Posterior vena cava (tissue), 2 donors: ENCODE data around the gene H2BK1. TPM values are rescaled to one million over a fixed set of nuclear protein-coding genes. Genes with fewer than 3 reads are reported as not detected.

Experiments used
- DNase-seq: peaks from one replicate; pipeline ENCODE4 v3.0.0-alpha.2; 2020; ENCODE audit warnings: low spot score
- intact Hi-C, 2 donors: fragments of 100-400 bp; cut with DNase I; formaldehyde crosslinking; loops; one replicate each; pipeline versions ENCODE4 v1.14.1 to v1.14.2; 2022 to 2023
- total RNA-seq, 2 donors: library from RNA; stranded (reverse); fragmentation: NEBNext Ultra II Directional; extraction: Animal tissue kit (Norgen Biotek cat#: 25700); gene quantifications; one replicate each; pipeline ENCODE4 v1.2.1, GENCODE V29; 2021
- donor health status: DM: yes; HTN: yes; CAD: no.
- donor health status: DM: yes; HTN: yes; CAD: no.

Gene H2BK1
- total RNA-seq, 2 donors from 2014 or later: 1.1 TPM; not detected in 1

DNA sequence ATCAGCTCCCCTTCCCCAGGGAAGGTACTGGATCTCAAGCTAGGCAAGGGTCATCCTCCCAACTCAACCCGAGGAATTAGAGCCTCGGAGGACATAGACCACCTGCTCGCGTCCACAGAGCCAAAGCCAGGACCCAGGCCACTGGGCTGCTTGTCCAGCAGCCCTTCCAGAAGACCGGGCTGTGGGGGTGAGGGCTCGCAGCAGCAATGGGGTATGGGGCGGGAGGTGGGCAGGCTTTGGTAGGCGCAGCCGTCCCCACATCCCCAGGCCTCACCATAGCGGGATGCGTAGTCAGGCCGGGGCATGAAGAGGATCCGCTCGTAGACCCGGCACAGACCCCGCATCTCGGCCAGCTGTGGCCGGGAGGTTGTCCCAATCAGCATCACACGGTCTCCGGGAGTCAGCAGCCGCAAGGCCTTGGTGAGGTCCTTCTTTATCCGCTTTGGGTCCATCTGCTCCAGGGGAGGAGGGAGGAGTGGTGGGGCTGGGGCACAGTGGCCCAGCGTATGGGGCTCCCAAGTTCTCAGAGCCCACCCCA lies 18.2 kb downstream of the H2BK1 start:
- intact Hi-C loops: loop anchor here in 1 of 2 donors (2.0 kb wide), 1 partner anchor 241 kb away; no protein-coding TSS in a partner anchor
- DNase-seq: no peak

DNA sequence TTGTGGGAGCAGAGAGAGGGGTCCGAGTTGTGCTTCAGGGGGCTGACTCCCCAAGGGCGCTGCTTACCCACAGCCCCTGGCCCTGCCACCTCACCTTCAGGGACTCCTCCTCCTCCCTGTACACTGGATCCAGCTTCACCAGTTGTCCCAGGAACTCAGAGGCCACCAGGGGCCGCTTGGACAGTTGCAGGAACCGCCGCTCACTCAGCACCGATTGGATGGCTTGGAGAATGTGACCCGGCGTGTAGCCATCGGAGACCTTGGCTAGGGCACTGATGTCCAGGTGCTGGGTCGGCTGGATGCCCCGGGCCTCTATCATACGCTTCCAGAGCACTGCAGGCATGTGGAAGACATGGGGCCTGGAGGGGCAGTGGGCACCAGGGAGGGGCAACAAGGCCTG lies 18.7 kb downstream of the H2BK1 start:
- intact Hi-C loops: no loop called here
- no peak for DNase-seq

DNA sequence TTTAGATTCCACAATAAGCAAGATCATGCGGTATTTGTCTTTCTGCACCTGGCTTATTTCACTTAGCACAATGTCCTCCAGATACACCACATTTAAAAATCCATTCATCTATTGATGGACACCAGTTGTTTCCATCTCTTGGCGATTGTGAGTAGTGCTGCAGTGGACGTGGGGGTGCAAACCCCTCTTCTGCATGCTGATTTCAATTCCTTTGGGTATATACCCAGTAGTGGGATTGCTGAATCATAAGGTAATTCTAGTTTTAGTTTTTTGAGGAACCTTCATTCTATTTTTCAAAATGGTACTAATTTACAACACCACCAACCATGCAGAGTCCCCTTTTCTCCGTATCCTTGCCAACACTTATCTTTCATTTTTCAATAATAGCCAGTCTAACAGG lies 21.2 kb downstream of the H2BK1 start:
- DNase-seq: no peak
- intact Hi-C loops: no loop called here

- intact Hi-C loops: no loop called here
- peak; percentile 61 for DNase-seq
Observed at GRCh38 chr7:151188252-151188542, 22.1 kb downstream of the H2BK1 start.

DNA sequence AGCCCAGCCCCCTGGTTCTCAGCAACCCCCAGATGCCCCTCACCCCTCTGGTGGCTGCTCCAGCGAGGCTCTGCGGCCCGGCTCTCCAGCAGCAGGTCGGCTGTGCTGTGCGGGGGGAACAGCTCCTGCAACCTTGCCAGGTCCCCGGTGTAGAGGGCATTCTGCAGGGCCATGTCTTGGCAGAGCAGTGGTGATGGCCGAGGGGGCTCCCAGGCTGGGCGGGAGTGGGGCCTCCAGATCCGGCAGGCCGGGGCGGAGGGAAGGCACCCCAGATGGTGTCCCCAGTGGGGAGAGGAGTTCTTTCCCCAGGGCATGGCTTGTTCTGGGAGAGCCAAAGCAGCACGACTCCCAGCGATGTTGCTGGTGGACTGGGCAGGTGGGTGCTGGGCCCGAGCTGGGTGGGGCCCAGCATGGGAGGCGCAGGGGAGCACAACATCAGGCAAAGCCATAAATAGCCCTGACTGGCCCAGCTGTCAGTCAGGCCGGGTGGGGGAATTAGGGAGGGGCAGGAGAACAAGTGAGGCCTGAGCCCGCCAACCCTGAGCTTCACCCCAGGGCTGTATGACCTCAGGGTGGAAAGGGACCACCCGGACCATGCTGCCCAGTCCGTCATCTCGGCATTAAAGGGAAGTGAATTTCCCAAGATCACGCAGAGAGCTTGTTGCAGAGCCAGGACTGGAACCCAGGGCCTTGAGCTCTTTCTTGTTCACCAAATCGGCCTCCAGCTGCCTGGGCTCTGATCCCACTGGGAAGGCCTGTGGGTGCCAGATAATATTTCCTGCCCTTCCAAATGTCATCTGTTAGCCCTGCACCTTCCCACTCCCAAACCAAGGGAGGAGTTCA lies 22.7 kb downstream of the H2BK1 start:
- intact Hi-C loops: no loop called here

DNA sequence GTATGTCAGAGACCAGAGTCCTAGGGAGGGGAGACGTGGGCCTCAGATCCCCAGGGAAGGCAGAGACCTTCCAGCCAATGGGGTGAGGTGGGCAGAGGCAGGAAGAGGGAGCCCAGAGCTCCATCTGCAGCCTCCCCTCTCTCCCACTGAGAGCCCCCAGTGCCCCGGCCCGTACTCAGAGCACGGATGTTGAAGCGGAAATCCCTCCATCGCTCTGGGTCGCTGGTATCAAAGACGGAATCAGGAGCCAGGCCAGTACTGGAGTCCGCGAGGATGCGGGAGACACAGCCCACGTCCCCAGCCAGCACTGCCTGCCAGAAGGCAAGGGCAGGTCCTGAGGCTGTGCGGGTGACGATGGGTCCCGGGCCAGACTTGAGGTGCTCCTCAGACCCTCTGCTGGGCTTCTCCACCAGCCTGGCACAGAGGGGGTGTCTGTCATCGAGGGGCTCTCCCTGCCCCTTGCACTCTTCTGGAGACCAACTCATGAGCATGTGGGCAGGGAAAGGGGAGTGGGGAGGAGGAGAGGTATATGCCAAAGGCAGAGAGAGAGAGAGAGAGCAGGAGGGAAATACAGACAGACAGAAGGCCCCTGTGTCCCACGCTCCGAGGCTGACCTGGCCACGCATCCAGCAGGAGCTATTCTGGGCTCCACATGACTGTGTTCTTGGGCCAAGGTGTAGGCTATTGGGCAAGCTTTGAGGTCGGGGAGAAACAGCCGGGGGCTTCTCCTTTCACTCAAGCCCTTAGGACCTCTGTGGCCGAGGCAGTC lies 23.5 kb downstream of the H2BK1 start, which contains the start of gene ASB10:
Gene ASB10, minus strand, starts transcription at position 611 of the 769 bp plus-strand sequence. Its CDS starts 120 bp downstream, at position 491.
- intact Hi-C loops: no loop called here
- DNase-seq: peak; percentile 76

More for the DNA sequence above, 22.7 kb downstream of the H2BK1 start:
- peak; percentile 72 for DNase-seq

GRCh38 chr7:151185762-151186639 lies 24.3 kb downstream of the H2BK1 start:
- DNase-seq: peak; percentile 76
- intact Hi-C loops: no loop called here

GRCh38 chr7:151181011-151181431 lies 29.3 kb downstream of the H2BK1 start:
- DNase-seq: peak; percentile 74
- intact Hi-C loops: no loop called here

DNA sequence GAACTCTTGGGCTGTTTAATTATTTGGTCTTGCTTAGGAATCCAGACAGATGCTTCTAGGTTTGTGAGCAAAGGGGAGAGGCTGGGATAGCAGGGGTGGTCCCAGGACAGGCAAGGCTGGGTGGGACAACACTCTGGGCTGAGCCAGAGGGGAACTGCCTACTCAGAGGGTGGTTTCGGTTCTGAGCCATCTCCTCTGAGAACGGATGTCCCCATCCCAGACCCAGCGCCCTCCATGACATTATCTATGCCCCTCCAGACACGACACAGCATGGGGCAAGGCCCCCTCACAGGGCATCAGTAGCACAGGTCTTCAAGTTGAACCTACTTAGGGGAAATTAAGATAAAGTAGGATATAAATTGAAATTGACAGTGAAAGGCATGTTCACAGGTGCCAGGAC lies 30.3 kb downstream of the H2BK1 start:
- peak; percentile 22 for DNase-seq
- intact Hi-C loops: no loop called here

DNA sequence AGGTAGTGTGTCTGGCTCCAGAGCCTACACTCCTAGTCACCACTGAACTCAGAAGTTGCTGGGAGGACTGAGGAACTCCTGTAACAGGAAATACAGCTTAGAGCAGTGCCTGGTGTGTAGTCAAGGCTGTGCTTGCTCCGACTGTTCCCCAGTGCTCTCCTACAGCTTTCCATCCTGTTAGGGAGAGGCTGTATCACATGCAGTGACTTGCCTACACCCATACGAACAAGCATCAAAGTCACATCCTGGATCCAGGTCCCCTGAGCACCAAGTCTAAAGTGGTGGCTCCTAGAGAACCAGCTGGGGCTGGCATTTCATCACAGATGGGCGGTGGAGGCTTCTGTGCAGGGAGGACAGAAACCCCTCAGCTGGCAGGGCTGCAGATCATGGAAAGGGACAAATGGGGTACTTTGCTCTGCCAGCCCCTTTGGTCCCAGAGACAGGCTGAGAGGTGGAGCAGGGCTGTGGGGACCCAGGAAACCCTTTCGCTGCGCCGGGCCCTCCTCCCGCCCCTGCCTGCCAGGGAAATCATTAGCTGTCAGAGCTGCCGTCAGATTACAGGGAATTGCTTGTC lies 30.9 kb downstream of the H2BK1 start:
- peak; percentile 57 for DNase-seq
- intact Hi-C loops: no loop called here

DNA sequence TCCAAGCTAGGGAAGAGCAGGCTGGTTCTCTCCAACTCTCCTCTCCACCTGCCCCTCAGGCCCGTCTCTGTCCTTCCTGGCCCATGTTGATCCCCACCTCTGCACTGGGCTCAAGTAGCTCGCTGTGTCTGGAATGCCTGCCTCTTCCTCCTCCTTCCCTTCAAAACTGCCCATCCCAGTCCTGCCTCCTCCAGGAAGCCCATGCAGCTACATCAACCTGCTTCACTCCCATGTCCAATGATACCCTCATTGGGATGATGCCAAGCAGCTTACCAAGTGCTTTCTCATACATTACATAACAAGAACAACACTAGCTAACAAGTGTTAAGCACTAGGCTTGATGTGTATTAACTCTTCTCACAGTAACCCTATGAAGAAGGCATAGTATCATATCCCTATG lies 31.5 kb downstream of the H2BK1 start:
- intact Hi-C loops: no loop called here
- DNase-seq: peak; percentile 20

- peak; percentile 65 for DNase-seq
- intact Hi-C loops: no loop called here
Observed at GRCh38 chr7:151178236-151178635, 32.1 kb downstream of the H2BK1 start.

DNA sequence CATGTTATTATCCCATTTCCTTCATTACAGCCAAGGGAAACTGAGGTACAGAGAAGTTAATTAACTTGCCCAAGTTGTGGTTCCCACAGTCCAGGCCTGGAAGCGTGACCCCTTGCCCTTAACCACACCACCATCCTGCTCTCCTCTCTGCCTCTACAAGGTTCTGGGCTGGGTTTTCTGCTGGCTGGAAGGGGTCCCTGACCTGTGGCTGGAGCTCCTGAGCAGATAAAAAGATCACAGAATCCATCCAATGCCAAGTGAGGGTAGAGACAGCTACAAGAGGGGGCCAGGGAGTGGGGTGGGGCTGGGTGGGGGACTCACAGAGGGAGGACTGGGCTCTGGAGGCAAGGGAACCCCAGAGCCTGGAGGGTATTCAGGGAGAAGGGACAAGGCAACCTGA lies 33.0 kb downstream of the H2BK1 start:
- intact Hi-C loops: no loop called here
- DNase-seq: peak; percentile 7

- intact Hi-C loops: no loop called here
Observed at GRCh38 chr7:151176401-151176800, 33.9 kb downstream of the H2BK1 start.

GRCh38 chr7:151175793-151176311 lies 34.4 kb downstream of the H2BK1 start:
- intact Hi-C loops: no loop called here
- DNase-seq: peak; percentile 71

More at GRCh38 chr7:151176401-151176800, 33.9 kb downstream of the H2BK1 start:
- DNase-seq: no peak

- intact Hi-C loops: no loop called here
- peak; percentile 57 for DNase-seq
Observed at GRCh38 chr7:151175047-151175792, 35.1 kb downstream of the H2BK1 start.

DNA sequence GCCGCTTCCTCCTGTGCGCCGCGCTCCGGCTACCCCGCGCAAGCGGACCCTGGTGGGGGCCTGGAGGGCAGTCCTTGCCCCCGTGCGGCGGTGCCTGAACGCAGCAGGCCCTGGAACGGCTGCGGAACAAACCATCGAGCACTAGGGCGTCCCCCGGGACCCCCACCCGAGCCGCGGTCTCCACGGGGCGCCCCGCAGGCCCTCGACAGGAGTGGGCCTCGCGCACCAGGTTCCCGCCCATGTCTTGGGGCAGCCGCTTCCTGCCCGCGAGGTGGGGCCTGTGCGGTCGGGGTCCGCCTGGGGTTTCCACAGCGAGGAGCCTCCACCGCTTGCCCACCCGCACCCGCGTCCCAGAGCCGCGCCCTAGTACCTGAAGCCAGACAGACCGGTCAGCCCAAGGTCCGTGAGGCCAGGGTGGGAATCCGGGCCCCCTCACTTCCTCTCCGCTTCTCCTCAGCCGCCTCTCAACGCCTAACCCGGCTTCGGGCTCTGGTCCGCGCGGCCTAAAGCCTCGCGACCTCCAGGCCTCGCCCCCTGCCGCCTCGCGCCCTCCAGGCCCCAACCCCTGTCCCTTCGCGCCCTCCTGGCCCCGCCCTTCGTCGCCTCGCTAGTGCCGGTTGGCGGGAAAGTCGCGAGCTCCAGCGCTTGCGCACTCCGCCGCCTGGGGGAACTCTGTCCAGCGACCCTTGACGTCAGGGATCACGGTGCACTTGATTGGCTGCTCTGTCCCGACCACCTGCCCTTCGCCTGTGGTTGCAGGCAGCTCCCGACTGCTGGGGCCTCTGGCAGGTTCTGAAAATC lies 35.8 kb downstream of the H2BK1 start:
- peak; percentile 84 for DNase-seq
- intact Hi-C loops: loop anchor here in 1 of 2 donors (5.0 kb wide), 1 partner anchor 47 kb away; no protein-coding TSS in a partner anchor
